IMR-90 (cell line): ENCODE measurements around the gene PTPRF. TPM values are rescaled to one million over a fixed set of nuclear protein-coding genes. Genes with fewer than 3 reads are reported as not detected.
A peak's percentile ranks its signal among the peaks of the same experiment; 100 is the strongest.

Experiments
- ATAC-seq: fragments of 200-7000 bp; cut with Tn5 transposase; 2 replicates; pipeline ENCODE4 v1.9.1; 2020; ENCODE audit warnings: low read depth, mild to moderate bottlenecking, moderate library complexity
- BruUV-seq: library from RNA; stranded (reverse); fragments of 400-500 nt; replicated peaks from 2 replicates; lab custom pipeline; 2021; lab: Mats Ljungman, UMichigan
- CTCF ChIA-PET: fragments of 300-600 bp; formaldehyde crosslinking; extraction: SDS; loops from one replicate; lab custom pipeline; 2021; ENCODE audit warnings: antibody characterized with exemption; lab: Yijun Ruan, JAX
- POLR2A ChIA-PET: fragments of 300-600 bp; sonication (Branson Sonifier 250); formaldehyde crosslinking; loops from one replicate; lab custom pipeline; 2022; ENCODE audit warnings: antibody characterized with exemption; ENCODE audit not compliant: unreplicated experiment; lab: Charles Lee
- DNase-seq: peaks from one replicate; pipeline ENCODE4 v3.0.0; 2013
- H2AFZ ChIP-seq: replicated peaks from 2 replicates; pipeline ENCODE3; 2013; ENCODE audit warnings: low read length, mild to moderate bottlenecking; ENCODE audit not compliant: poor library complexity
- H2AK5ac ChIP-seq: 2 replicates; pipeline ENCODE4 v1.6.1; 2013; ENCODE audit warnings: low read depth, low read length, inconsistent platforms
- H2AK9ac ChIP-seq: replicated peaks from 2 replicates; pipeline ENCODE3; 2013; ENCODE audit warnings: mild to moderate bottlenecking, low read depth, low read length, moderate library complexity; ENCODE audit not compliant: poor library complexity
- H2BK120ac ChIP-seq: 2 replicates; pipeline ENCODE4 v1.6.1; 2013; ENCODE audit warnings: low read depth, low read length, inconsistent platforms
- H2BK15ac ChIP-seq: 3 replicates; pipeline ENCODE4 v1.6.1; 2013; ENCODE audit warnings: low read depth, low read length, inconsistent platforms
- H2BK20ac ChIP-seq: 2 replicates; pipeline ENCODE4 v1.6.1; 2013; ENCODE audit warnings: low read depth, mild to moderate bottlenecking, inconsistent platforms, low read length, moderate library complexity
- H2BK5ac ChIP-seq: 2 replicates; pipeline ENCODE4 v1.6.1; 2013; ENCODE audit warnings: mild to moderate bottlenecking, low read depth, low read length, inconsistent platforms; ENCODE audit not compliant: poor library complexity, severe bottlenecking
- H3K14ac ChIP-seq: replicated peaks from 2 replicates; pipeline ENCODE4 v1.6.1; 2013; ENCODE audit warnings: low read depth, low read length, inconsistent platforms
- H3K18ac ChIP-seq: 2 replicates; pipeline ENCODE4 v1.6.1; 2013; ENCODE audit warnings: low read depth, low read length, control low read depth
- H3K23ac ChIP-seq: 2 replicates; pipeline ENCODE4 v1.6.1; 2013; ENCODE audit warnings: low read depth, low read length, inconsistent platforms
- H3K27ac ChIP-seq: 2 replicates; pipeline ENCODE4 v1.5.1; 2013; ENCODE audit warnings: mild to moderate bottlenecking, control low read depth, low read length; ENCODE audit not compliant: insufficient read depth
- H3K27me3 ChIP-seq: 2 replicates; pipeline ENCODE4 v1.6.1; 2013; ENCODE audit warnings: low read length; ENCODE audit not compliant: control insufficient read depth, insufficient read depth
- H3K36me3 ChIP-seq: 2 replicates; pipeline ENCODE4 v1.6.1; 2013; ENCODE audit warnings: low read length, mixed read lengths; ENCODE audit not compliant: control insufficient read depth, insufficient read depth
- H3K4ac ChIP-seq: 2 replicates; pipeline ENCODE4 v1.6.1; 2013; ENCODE audit warnings: low read depth, low read length, inconsistent platforms
- H3K4me1 ChIP-seq: 2 replicates; pipeline ENCODE4 v1.6.1; 2013; ENCODE audit warnings: low read length, mixed read lengths; ENCODE audit not compliant: control insufficient read depth, insufficient read depth
- H3K4me2 ChIP-seq: 2 replicates; pipeline ENCODE4 v1.6.1; 2013; ENCODE audit warnings: low read depth, mild to moderate bottlenecking, control low read depth, low read length, moderate library complexity
- H3K4me3 ChIP-seq: 2 replicates; pipeline ENCODE4 v1.5.1; 2013; ENCODE audit warnings: low read depth, mild to moderate bottlenecking, control low read depth, low read length, moderate library complexity; ENCODE audit not compliant: insufficient read depth
- H3K56ac ChIP-seq: 2 replicates; pipeline ENCODE4 v1.6.1; 2013; ENCODE audit warnings: low read length, inconsistent platforms; ENCODE audit not compliant: insufficient read depth; ENCODE audit errors: extremely low read depth
- H3K79me1 ChIP-seq, 2 experiments: 2 replicates each; pipeline ENCODE4 v1.6.1; 2013; ENCODE audit warnings: low read length in 2 of 2, inconsistent platforms in 1 of 2, low read depth in 1 of 2
- H3K9ac ChIP-seq: 2 replicates; pipeline ENCODE4 v1.6.1; 2013; ENCODE audit warnings: low read depth, low read length, control low read depth
- H3K9me1 ChIP-seq: 2 replicates; pipeline ENCODE4 v1.6.1; 2013; ENCODE audit warnings: low read length, inconsistent platforms; ENCODE audit not compliant: insufficient read depth
- H3K9me3 ChIP-seq: 2 replicates; pipeline ENCODE4 v1.6.1; 2013; ENCODE audit warnings: low read length; ENCODE audit not compliant: control insufficient read depth, insufficient read depth
- H4K20me1 ChIP-seq: 2 replicates; pipeline ENCODE4 v1.6.1; 2013; ENCODE audit warnings: low read length, inconsistent platforms; ENCODE audit not compliant: insufficient read depth
- H4K5ac ChIP-seq: 2 replicates; pipeline ENCODE4 v1.6.1; 2013; ENCODE audit warnings: mild to moderate bottlenecking, low read depth, low read length, control low read depth
- H4K8ac ChIP-seq, 2 experiments: 2 replicates each; pipeline ENCODE4 v1.6.1; 2013; ENCODE audit warnings: low read depth in 2 of 2, low read length in 2 of 2, control low read depth in 1 of 2, inconsistent platforms in 1 of 2
- H4K91ac ChIP-seq: 2 replicates; pipeline ENCODE4 v1.6.1; 2013; ENCODE audit warnings: low read depth, low read length, inconsistent platforms; ENCODE audit not compliant: insufficient read depth
- BHLHE40 ChIP-seq: fragments of 150-350 bp; IDR thresholded peaks from 2 replicates; pipeline ENCODE4 v1.6.1; 2016; ENCODE audit warnings: mild to moderate bottlenecking, low read depth, low read length
- CTCF ChIP-seq: conservative IDR thresholded peaks from 2 replicates; pipeline ENCODE4 v1.5.1; 2012; ENCODE audit warnings: mild to moderate bottlenecking, low read depth, low read length, improper control_type of control experiment
- FOS ChIP-seq: fragments of 150-350 bp; IDR thresholded peaks from 2 replicates; pipeline ENCODE4 v1.6.1; 2016; ENCODE audit warnings: low read depth, low read length
- MXI1 ChIP-seq: IDR thresholded peaks from 2 replicates; pipeline ENCODE4 v1.6.1; 2012; ENCODE audit warnings: low read depth, mild to moderate bottlenecking, low read length, moderate library complexity, borderline replicate concordance
- POLR2A ChIP-seq: IDR thresholded peaks from 2 replicates; pipeline ENCODE4 v1.6.1; 2012; ENCODE audit warnings: mild to moderate bottlenecking, low read depth, low read length
- RCOR1 ChIP-seq: IDR thresholded peaks from 2 replicates; pipeline ENCODE4 v1.6.1; 2012; ENCODE audit warnings: mild to moderate bottlenecking, low read length, improper control_type of control experiment; ENCODE audit not compliant: insufficient replicate concordance
- RFX5 ChIP-seq: IDR thresholded peaks from 2 replicates; pipeline ENCODE4 v1.8.0; 2012; ENCODE audit warnings: low read depth, mild to moderate bottlenecking, low read length, moderate library complexity
- WGBS, 2 experiments: methylation state at CpG; one replicate each; pipeline versions ENCODE4 v1.1.5 to v1.1.7; 2013; ENCODE audit warnings: missing lambda C conversion rate in 2 of 2; ENCODE audit not compliant: insufficient read length in 1 of 2; ENCODE audit errors: extremely low coverage in 2 of 2; 5-methylcytosine and 5-hydroxymethylcytosine counted together
- dilution Hi-C: fragments of 300-500 bp; cut with HindIII; formaldehyde crosslinking; loops from one replicate; pipeline ENCODE4 v1.14.3; 2018; ENCODE audit warnings: low sequenced_read_pairs; ENCODE audit not compliant: unreplicated experiment
- in situ Hi-C: fragments of 300-500 bp; cut with MboI; formaldehyde crosslinking; loops from 3 replicates; pipeline ENCODE4 v1.14.3; 2019; ENCODE audit warnings: low sequenced_read_pairs, inconsistent platforms, mixed read lengths
- intact Hi-C: fragments of 100-400 bp; cut with micrococcal nuclease; formaldehyde crosslinking; loops from 2 replicates; pipeline ENCODE4 v1.10.0; 2022
- polyA plus RNA-seq, 3 experiments: library from polyadenylated mRNA; depleted of rRNA; stranded (reverse); fragments of >200 nt; gene quantifications; 2 replicates each; pipeline ENCODE4 v1.2.3, GENCODE V29; 2012; ENCODE audit warnings: low replicate concordance in 1 of 3
- total RNA-seq: library from RNA; depleted of rRNA; stranded (reverse); fragments of >200 nt; gene quantifications from 2 replicates; pipeline ENCODE4 v1.2.3, GENCODE V29; 2012
- TF ChIP-seq, protein P1 (sequence below): fragments of 150-350 bp; IDR thresholded peaks from 2 replicates; pipeline ENCODE4 v1.6.1; 2017; ENCODE audit warnings: mild to moderate bottlenecking, antibody characterized with exemption, low read length, low read depth

The PTPRF gene
- total and polyA plus RNA-seq, 2 of the 4 experiments (the other 2 are of a cell fraction), result 25.8 to 92.3 TPM

DNA sequence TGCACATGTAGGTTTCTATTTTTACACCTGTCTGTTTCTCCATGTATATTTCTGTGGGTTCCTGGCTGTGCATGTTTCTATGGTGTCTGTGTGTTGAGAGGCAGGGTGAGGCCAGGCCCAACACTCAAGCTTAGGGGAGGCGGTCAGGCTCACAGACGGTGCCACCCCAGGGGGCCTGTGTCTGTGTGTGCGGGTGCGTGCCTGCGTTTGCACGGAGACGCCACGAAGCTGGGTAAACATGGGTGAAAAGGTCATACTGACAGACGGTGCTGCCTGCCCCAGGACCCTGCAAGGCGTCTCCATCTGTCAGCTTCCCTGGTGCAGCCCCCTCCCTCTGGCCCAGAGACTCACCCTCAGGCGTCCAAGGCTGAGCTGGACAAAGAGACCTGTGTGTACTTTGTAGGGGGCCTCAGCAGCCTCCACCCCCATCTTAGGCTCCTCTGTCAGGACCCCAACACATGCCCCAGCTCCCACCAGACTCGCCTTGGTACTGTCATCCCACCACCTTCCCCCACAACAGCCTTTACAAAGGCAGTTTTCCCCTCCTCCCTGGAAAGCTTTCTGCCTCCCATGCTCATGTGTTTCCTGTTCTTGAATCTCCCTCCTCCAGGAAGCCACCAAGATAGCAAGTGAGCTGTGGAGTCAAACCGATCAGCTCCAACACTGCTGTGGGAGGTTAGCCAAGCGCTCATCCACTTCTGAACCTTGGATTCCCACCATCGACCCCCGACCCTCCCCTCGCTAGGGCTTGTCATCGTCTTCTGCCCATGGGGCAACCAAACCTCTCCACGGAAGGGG, 34.1 kb downstream of the PTPRF start (continued):
- TF ChIP-seq BHLHE40 (no peak), FOS (no peak)

- peaks cover 18% of the 10 kb centered on the region; the same call in 1 of the 2 replicates for H3K9me1 ChIP-seq
- H2AK5ac ChIP-seq, result peak overlapping the region; percentile 97
- H3K18ac ChIP-seq, result peak overlapping the region; percentile 21; the same call in 1 of the 2 replicates
- peaks cover 31% of the 10 kb centered on the region for H4K20me1 ChIP-seq
- H3K79me1 ChIP-seq, result peaks cover 16 to 68% of the 10 kb centered on the region in 2 experiments
- H2AK9ac ChIP-seq, result peak overlapping the region; percentile 93
- H4K8ac ChIP-seq, result peak overlapping the region; percentile 85 to 88
- H3K56ac ChIP-seq, result no peak overlapping the region
- peak overlapping the region; percentile 37; the same call in 1 of the 2 replicates for H3K14ac ChIP-seq
- DNase-seq, result peak; percentile 39
- BruUV-seq, result no TSS peak
- H3K4me1 ChIP-seq, result peaks cover 18% of the 10 kb centered on the region
- H4K5ac ChIP-seq, result peak overlapping the region; percentile 71
- peak overlapping the region; percentile 31 for H3K23ac ChIP-seq
- H3K9ac ChIP-seq, result peak overlapping the region; percentile 62
- peak overlapping the region; percentile 19; the same call in 1 of the 2 replicates for H2BK120ac ChIP-seq
- intact Hi-C loops, result no loop called here
- TF ChIP-seq CTCF, result no peak
- TF ChIP-seq POLR2A, result no peak
- TF ChIP-seq BHLHE40, result no peak
- TF ChIP-seq RCOR1, result no peak
- TF ChIP-seq RFX5, result no peak
- TF ChIP-seq, protein P1, sequence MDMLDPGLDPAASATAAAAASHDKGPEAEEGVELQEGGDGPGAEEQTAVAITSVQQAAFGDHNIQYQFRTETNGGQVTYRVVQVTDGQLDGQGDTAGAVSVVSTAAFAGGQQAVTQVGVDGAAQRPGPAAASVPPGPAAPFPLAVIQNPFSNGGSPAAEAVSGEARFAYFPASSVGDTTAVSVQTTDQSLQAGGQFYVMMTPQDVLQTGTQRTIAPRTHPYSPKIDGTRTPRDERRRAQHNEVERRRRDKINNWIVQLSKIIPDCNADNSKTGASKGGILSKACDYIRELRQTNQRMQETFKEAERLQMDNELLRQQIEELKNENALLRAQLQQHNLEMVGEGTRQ, result no peak
- TF ChIP-seq MXI1, result peak; percentile 54; the same call in 1 of the 2 replicates
- H2BK20ac ChIP-seq, result no peak overlapping the region
- H3K4ac ChIP-seq, result peak overlapping the region; percentile 70
- CTCF ChIA-PET, result no interaction called here
- no peak overlapping the region for H2BK15ac ChIP-seq
- H2AFZ ChIP-seq, result peak overlapping the region; percentile 93
- H3K4me2 ChIP-seq, result peak overlapping the region; percentile 84
- H3K27ac ChIP-seq, result no peak overlapping the region; the same call in 1 of the 2 replicates
- in situ Hi-C loops, result no loop called here
- no peaks in the 10 kb centered on the region for H3K9me3 ChIP-seq
- dilution Hi-C loops, result no loop called here
- peak overlapping the region; percentile 44 for H3K4me3 ChIP-seq
- peak overlapping the region; percentile 15; the same call in 1 of the 2 replicates for H4K91ac ChIP-seq
- POLR2A ChIA-PET, result no interaction called here
- 6% methylated on average over 11 of the region's 62 CpGs; no CpG with 5 or more reads in 1 of the 2 experiments for WGBS, 2 experiments
- peaks cover 14% of the 10 kb centered on the region for H3K36me3 ChIP-seq
- no peaks in the 10 kb centered on the region for H3K27me3 ChIP-seq
- ATAC-seq, result peak; percentile 94
- H2BK5ac ChIP-seq, result peak overlapping the region; percentile 43
These were observed 35.1 kb downstream of the PTPRF start for GRCh38 chr1:43565600-43566360.
